Progenitor cell of endocrine pancreas (in vitro differentiated cells): ENCODE results near the gene DUSP9. TPM values are rescaled to one million over a fixed set of nuclear protein-coding genes. Genes with fewer than 3 reads are reported as not detected.

ENCODE experiments used
- DNase-seq: peaks from one replicate; pipeline ENCODE4 v3.0.0; 2021; ENCODE audit warnings: low spot score; ENCODE audit not compliant: unreplicated experiment
- H3K27ac Mint-ChIP-seq: 2 replicates; pipeline ENCODE4 v1.8.0; 2021; ENCODE audit warnings: mild to moderate bottlenecking, moderate library complexity, mixed read lengths
- H3K27me3 Mint-ChIP-seq: 2 replicates; pipeline ENCODE4 v1.8.0; 2021; ENCODE audit warnings: mixed read lengths
- H3K36me3 Mint-ChIP-seq: 2 replicates; pipeline ENCODE4 v1.8.0; 2022; ENCODE audit warnings: mixed read lengths; ENCODE audit not compliant: insufficient read depth
- H3K4me1 Mint-ChIP-seq: 2 replicates; pipeline ENCODE4 v1.8.0; 2021; ENCODE audit warnings: low read depth, mixed read lengths
- H3K4me3 Mint-ChIP-seq: 2 replicates; pipeline ENCODE4 v1.8.0; 2021; ENCODE audit warnings: low read depth, mild to moderate bottlenecking, moderate library complexity, mixed read lengths
- H3K9me3 Mint-ChIP-seq: 2 replicates; pipeline ENCODE4 v1.8.0; 2021; ENCODE audit warnings: low read depth, mixed read lengths
- total RNA-seq: library from RNA; stranded (reverse); gene quantifications from 2 replicates; pipeline ENCODE4 v1.2.1, GENCODE V29; 2021
- TF ChIP-seq, protein P1 (sequence below): fragments of 200-600 bp; sonication (generic); IDR thresholded peaks from one replicate; pipeline ENCODE4 v1.5.0; 2021; ENCODE audit warnings: antibody characterized with exemption, mild to moderate bottlenecking; ENCODE audit not compliant: unreplicated experiment

DUSP9 gene
- total RNA-seq, 1 donor from 2014 or later = 36.5 TPM

DNA sequence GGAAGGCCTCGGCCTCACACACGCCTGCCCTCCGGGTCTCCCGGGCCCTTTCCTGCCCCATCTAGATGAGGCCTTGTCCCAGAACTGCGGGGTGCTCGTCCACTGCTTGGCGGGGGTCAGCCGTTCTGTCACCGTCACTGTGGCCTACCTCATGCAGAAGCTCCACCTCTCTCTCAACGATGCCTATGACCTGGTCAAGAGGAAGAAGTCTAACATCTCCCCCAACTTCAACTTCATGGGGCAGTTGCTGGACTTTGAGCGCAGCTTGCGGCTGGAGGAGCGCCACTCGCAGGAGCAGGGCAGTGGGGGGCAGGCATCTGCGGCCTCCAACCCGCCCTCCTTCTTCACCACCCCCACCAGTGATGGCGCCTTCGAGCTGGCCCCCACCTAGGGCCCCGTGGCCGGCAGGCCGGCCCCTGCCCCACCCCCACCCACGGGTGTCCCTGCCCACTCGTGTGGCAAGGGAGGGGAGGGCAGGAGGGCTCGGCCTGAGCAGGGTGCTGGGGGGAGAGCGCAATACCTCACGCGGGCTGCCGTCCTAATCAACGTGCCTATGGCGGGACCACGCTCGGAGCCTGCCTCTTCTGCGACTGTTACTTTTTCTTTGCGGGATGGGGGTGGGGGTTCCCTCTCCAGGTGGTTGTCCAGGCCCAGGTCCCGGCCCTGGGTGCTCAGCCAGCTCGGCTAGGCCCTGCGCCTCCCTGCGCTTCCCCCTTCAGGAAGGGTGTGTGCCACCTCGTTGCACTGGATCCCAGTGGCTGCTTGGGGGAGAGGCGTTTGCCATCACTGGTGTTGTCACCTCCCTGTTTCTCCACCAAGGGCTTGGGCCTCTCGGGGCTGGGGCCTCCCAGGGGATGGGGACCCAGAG, 3.1 kb downstream of the DUSP9 start:
- Mint-ChIP-seq H3K27me3 (no peaks in the 10 kb centered on the region), H3K4me1 (peaks cover 6% of the 10 kb centered on the region), H3K36me3 (peaks cover 4% of the 10 kb centered on the region), H3K4me3 (no peak overlapping the region), H3K9me3 (peaks cover 17% of the 10 kb centered on the region), H3K27ac (peak overlapping the region; percentile 45)
- TF ChIP-seq, protein P1, sequence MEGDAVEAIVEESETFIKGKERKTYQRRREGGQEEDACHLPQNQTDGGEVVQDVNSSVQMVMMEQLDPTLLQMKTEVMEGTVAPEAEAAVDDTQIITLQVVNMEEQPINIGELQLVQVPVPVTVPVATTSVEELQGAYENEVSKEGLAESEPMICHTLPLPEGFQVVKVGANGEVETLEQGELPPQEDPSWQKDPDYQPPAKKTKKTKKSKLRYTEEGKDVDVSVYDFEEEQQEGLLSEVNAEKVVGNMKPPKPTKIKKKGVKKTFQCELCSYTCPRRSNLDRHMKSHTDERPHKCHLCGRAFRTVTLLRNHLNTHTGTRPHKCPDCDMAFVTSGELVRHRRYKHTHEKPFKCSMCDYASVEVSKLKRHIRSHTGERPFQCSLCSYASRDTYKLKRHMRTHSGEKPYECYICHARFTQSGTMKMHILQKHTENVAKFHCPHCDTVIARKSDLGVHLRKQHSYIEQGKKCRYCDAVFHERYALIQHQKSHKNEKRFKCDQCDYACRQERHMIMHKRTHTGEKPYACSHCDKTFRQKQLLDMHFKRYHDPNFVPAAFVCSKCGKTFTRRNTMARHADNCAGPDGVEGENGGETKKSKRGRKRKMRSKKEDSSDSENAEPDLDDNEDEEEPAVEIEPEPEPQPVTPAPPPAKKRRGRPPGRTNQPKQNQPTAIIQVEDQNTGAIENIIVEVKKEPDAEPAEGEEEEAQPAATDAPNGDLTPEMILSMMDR = no peak
- no peak for DNase-seq

DNA sequence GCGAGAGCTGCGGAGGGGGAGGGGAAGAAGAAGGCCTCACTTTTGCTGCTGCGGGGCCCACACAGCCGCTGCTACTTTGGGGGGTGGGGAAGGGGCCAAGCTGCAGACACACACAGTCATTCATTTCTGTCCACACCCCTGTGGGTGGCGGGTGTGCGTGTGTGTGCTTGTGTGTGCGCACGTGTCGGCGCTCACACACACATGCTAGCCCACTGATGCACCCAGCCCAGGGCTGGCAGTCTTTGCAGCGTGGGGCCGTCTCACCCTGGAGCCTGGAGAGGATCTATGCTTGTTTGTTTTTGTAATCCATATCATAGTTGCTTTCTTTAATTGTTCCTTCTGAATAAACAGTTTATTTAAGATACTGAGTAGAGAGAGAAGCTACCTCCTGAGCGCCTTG, 4.0 kb downstream of the DUSP9 start:
- TF ChIP-seq, protein P1 = no peak
- no peak overlapping the region for H3K27ac Mint-ChIP-seq
- H3K9me3 Mint-ChIP-seq = peaks cover 17% of the 10 kb centered on the region
- no peak for DNase-seq
- H3K36me3 Mint-ChIP-seq = peaks cover 4% of the 10 kb centered on the region
- H3K4me3 Mint-ChIP-seq = no peak overlapping the region
- peaks cover 3% of the 10 kb centered on the region for H3K4me1 Mint-ChIP-seq
- H3K27me3 Mint-ChIP-seq = no peaks in the 10 kb centered on the region

DNA sequence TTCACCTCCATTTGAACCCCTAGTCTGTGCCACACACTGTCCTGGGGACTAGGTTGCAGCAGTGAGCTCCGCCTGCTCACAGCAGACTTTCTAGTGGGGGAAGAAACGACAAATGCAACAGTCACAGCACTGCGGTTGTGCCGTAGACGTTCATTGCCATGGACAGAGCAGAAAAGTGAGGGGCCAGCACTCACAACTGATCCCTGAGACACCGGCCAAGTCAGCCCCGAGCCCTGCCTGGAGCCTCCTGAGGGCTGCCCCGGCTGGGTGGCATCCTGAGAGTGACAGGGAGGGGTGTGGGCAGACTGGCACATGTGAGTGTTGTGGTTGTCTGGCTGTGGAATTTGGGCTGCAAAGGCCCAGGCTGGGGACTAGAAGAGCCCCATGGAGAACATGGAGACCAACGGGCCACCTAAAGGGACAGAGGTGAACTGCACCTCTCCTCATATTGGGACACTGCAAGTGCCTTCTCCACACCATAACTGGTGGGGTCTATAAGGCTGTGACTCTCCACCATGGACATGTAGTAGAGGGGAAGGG, 4.6 kb downstream of the DUSP9 start:
- H3K4me3 Mint-ChIP-seq = no peak overlapping the region
- peaks cover 17% of the 10 kb centered on the region for H3K9me3 Mint-ChIP-seq
- peaks cover 4% of the 10 kb centered on the region for H3K36me3 Mint-ChIP-seq
- no peaks in the 10 kb centered on the region for H3K27me3 Mint-ChIP-seq
- TF ChIP-seq, protein P1 = peak; percentile 42
- peaks cover 1% of the 10 kb centered on the region for H3K4me1 Mint-ChIP-seq
- H3K27ac Mint-ChIP-seq = no peak overlapping the region
- DNase-seq = no peak

- no peak overlapping the region for H3K4me3 Mint-ChIP-seq
- no peak overlapping the region for H3K27ac Mint-ChIP-seq
- peaks cover 1% of the 10 kb centered on the region for H3K4me1 Mint-ChIP-seq
- TF ChIP-seq, protein P1 = no peak
- no peaks in the 10 kb centered on the region for H3K27me3 Mint-ChIP-seq
- peaks cover 17% of the 10 kb centered on the region for H3K9me3 Mint-ChIP-seq
- no peak for DNase-seq
- peaks cover 4% of the 10 kb centered on the region for H3K36me3 Mint-ChIP-seq
These were observed 6.6 kb downstream of the DUSP9 start for GRCh38 chrX:153653556-153653955.

DNA sequence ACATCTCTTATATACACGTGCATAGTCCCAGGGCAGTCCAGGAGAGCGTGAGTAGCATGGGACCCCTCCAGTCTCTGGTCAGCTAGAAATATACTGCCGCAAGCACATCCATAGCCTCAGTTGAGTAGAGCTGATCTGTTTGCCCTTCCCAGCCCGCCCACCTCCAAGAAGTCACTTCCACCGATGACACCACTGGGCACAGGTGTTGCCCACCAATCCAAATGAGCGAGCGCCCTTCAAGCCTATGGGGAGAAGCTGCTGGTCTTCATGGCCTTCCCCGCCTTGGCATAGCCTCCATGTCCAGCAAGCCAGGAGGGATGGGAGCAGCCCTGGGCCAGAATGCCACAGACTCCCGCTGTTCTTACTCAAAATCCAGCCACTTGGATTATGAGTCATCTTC, 10.2 kb downstream of the DUSP9 start:
- TF ChIP-seq, protein P1 = no peak
- Mint-ChIP-seq H3K9me3 (peaks cover 24% of the 10 kb centered on the region), H3K4me1 (peaks cover 4% of the 10 kb centered on the region), H3K27ac (no peak overlapping the region), H3K36me3 (peaks cover 1% of the 10 kb centered on the region), H3K27me3 (peaks cover 13% of the 10 kb centered on the region), H3K4me3 (no peak overlapping the region)
- DNase-seq = no peak
